ENCODE results near the gene CPM.
"Not testable (repeated sequence)": the region's sequence is repeated elsewhere in the genome, so short reads cannot be mapped to it uniquely, and the experiment has no call there.

Gene CPM

DNA sequence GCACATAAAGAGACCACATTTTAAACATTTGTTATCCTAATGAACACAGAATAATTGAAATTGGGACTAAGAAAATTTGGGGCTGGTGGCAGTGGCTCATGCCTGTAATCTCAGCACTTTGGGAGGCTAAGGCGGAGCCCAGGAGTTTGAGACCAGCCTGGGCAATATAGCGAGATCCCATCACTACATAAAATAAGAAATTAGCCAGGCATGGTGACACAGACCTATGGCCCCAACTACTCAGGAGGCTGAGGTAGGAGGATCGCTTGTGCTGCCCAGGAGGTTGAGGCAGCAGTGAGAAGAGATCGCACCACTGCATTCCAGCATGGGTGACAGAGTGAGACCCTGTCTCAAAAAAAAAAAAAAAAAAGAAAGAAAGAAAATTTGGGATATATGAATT, 59.7 kb downstream of the CPM start:
- no peak for DNase-seq

DNA sequence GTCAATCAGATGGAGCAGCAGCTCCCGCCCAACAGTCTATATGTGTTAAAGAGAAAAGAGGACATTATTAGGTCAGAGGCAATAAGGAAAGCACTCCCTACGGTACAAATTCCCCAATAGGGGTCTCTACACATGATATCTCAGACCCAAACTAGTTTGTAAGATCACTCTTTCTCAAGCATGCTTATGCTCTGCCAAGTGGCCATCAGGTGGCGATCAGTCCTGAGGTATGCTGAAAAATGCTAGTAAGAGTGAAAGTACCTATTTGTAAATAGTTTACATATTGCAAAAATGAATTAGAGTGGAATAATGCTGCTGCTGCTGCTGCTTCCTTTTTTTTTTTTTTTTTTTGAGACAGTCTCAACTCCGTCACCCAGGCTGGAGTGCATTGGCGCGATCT, 61.0 kb downstream of the CPM start:
- DNase-seq: no peak

DNA sequence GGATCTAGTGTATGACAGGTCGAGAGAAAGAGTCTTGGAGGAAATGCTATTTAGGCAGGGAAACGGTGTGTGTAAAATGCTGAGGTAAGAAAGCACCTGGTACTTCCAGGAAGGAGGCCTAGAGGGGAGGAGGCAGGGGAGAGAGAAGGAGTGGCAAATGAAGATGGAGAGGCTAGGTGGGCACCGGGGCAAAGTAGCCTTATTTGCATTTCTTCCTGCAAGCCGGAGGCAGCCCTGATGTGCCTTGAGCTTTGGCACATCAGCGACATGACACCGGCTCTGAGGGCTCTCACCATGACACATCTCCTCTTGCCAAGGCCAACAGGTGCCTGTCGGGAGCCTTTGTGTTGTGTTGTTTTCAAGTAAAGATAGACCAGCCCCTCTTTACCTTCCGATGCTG, 61.6 kb downstream of the CPM start:
- DNase-seq: no peak

DNA sequence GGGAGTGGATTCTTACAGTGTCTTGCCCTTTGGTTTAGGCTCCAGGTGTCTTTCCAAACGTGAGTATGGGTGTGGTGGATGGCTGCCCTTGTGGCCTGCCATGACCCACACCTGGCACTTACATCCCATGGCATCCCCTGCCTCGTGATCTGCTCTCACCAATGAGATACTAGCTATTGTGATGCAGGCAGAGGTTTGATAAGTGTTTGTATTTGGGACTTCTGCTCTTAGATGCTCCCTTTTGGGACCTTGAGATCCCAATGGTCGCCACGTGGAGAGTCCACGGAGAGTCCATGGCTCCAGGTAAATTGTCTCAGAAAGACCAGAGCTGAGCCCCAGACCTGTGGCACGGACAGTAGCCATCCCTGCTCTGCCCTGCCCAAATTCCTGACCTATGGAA, 62.5 kb downstream of the CPM start:
- DNase-seq: no peak

GRCh38 chr12:68870011-68870410, 63.0 kb downstream of the CPM start:
- no peak for DNase-seq

DNA sequence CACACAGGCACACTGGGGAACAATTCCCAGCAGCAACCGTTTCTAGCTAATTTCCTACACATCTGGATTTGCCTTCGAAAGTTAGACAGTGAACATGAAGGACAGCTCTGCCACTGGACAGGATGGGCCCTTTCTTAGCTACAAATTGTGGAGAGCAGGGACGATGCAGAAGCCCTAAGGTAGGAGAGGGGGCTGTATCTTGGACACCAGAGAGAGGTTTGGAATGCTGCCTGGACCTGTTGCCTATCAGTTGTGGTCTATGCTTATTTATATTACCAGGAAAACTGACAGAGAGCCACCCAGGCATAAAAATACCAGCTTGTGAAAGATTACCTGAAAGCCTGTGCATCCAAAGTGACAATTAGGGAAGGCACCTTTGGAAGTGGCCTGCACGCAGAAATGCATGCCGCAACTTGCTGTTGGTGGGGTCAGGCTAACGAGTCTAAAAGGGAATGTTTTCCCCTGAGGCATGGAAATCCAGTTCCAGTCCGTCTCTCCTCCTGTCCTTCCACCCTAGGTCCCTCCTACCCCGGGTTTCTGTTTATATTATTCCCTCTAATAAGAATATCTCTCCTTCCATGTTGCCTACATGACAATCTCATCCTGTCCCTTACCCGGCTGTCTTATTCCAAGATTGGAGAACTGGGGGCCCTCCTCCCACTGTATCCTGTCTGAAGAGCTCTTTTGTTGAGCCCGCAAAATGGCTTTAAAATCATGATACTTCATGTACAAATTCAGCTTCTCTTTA, 64.8 kb downstream of the CPM start:
- no peak for DNase-seq

DNA sequence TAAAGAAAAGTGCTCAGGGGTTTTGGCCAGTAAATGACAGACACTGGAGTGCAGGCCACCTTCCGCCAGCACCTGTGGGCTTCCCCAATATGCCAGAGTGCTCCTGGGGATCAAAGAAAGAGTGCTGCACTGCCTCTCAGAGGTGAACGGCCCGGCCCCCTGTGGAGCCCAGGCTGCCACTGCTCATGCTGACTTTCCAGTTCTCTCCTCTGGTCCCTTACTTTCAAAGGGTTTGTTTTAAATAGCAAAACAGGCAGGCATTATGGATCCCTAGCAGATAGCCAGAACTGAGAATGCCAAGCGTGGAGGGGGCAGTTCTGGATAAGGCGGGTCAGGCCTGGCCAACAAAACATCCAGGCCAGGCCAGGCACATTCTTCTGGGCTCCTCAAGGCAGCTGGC, 65.4 kb downstream of the CPM start:
- no peak for DNase-seq

GRCh38 chr12:68866950-68867349, 66.0 kb downstream of the CPM start:
- DNase-seq: no peak

DNA sequence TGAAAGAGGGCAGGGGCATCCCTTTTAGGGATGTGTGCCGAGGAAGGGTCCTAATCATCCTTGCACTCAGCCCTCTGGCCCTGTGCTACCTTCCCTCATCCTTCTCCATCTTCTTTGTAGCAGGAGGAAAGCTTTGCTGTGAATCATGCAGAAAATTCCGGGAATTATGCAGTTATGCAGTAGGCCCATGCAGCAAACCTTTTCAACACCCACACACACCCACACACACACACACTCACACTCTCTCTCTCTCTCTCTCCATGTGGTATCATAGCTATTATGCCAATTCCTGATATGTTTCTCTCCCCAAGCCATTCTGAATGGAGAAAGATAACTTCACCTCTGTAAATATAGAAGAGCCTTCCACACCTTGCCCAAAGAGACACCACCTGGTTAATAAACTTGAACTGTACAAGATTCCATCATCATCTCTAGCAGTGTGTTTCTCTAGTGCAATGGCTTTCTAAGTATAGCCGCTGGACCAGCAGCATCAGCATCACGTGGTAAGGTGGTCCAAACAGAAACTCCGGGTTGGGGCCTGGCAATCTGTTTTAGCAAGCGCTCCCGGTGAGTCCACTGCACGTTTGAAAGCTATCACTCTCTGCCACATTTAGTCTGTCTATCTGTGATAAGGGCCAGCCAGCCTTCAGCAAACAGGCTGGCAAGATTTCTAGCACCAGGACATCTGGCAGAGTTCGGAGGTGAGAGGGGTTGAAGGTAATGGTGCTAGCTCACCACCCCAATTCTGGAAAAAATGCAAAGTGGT, 67.4 kb downstream of the CPM start:
- no peak for DNase-seq

- DNase-seq: no peak
Observed at GRCh38 chr12:68864604-68865003, 68.4 kb downstream of the CPM start.

- DNase-seq: not testable (repeated sequence)
Observed at GRCh38 chr12:68863886-68864454, 69.0 kb downstream of the CPM start.

GRCh38 chr12:68863109-68863770, 69.7 kb downstream of the CPM start:
- no peak for DNase-seq

DNA sequence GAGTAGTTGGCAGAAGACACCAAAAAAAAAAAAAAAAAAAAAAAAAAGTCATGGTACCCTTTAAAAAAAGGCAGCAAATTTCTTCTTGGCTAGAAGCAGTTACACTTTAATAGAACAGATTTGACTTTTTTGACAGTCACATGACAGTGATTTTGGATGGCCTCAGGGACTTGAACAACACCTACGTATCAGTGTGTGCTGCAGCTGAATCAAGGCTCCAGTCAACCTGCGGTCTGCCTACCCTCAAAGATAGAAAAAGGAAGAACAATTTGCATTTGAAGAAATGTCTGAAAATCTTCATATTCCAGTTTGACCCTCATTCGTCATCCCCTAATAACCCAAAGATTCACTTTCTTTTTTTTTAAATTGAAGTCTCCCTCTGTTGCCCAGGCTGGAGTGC, 71.1 kb downstream of the CPM start:
- no peak for DNase-seq

DNA sequence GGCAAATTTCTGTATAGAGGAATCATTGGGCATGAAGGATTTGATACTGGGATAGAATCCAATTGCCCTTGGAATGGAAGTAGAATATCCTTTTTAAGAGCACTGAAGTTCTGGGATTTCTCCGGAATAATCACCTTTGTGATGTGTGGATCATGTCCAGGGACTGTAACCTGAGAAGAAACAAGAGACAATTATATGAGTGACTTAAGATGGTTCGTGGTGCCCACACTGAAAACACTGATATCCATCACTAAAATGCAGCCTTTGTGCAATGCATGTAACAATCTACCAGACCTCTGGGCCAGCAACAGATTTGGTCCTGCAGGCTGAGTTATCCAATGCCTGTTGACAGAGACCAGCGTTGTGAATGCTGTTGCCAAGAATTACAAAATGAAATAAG, 76.5 kb downstream of the CPM start:
- no peak for DNase-seq

DNA sequence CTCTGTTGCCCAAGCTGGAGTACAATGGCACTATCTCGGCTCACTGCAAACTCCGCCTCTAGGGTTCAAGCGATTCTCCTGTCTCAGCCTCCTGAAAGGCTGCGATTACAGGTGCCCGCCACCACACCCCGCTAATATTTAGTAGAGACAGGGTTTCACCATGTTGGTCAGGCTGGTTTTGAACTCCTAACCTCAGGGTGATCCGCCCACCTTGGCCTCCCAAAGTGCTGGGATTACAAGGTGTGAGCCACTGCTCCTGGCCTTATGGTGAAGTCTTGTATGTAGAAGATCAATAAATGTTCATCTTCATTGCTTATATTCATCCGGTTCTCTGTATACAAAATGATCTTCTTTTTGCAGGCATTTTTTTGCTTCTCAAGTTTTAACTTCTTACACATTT, 77.2 kb downstream of the CPM start:
- no peak for DNase-seq

DNA sequence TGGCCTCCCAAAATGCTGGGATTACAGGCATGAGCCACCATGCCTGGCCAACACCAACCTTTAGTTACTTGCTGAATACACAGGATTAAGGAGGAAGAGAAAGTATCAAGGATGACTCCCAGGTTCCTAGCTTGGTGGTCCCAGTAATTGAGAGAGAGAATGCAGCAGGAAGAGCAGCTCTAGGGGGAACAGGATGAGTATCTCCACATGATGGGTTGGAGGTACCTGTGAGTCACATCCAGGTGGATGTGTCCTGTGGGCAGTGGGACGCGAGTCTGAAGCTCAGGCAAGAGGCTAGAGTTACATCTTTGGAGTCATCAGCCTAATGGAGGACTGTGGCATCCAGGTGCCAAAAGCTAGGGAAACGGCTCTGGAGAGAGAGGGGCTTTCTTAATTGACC, 77.9 kb downstream of the CPM start:
- no peak for DNase-seq

DNA sequence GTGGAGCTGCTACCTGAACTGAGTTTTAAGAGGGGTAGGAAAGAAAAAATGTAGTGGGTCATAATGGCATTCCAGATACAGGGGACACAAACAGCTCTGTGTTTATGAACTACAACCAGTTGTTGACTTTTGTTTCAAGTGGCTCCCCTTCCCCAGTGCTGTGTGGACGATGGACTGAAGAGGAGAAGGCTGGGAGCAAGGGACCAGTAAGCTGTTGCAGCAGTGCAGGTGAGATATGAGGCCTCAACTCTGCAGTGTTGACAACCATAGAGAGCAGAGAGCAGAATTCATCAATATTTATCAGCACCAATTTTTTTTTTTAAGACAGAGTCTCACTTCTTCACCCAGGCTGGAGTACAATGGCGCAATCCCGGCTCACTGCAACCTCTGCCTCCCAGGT, 78.4 kb downstream of the CPM start:
- no peak for DNase-seq

DNA sequence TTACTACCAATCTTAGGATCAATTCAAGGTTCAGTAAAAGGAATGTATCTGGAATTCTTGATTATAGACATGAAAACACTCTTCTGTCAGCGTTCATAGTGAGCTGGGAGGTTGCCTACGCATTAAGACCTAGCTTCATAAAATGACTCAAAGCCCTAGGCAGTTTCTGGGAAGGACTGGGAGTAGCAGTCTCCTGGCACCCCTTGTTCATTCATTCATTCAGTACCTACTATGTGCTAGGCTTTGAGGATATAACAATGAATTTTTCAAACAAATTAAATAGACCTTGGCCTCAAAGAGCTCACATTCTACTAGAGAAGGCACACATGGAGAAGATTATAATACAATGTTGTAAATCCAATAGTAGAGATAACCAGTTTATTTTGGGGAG, 78.9 kb downstream of the CPM start:
- DNase-seq: no peak

DNA sequence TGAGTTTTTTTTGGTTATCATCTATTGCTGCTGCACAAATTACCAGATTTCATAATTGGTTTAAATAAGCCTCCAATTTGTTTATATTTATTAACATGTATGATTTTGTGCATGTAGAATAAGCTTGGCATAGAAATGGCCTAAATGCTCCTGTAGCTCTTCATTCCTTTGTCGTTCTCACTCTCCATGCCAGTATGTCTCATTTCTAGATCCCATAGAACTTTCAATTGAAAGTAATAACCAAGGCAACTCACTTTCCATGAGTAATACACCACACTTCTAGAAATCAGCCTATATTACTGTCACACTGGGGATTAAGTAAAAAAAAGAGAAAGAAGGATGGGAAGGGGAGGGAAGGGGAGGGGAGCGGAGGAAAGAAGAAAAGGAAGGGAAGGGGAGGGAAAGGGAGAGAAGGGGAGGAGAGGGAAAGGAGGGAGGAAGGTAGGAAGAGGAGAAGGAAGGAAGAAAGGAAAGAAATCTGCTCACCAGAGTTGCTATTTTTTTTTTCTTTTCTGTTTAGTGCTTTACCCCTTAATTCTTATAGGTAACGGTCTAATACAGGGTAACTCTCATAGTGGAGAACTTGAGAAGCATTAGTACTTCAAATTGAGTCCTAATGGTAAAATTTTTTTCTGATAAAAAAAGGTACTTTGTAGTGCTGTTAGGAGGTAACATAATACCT, 79.4 kb downstream of the CPM start:
- no peak for DNase-seq

DNA sequence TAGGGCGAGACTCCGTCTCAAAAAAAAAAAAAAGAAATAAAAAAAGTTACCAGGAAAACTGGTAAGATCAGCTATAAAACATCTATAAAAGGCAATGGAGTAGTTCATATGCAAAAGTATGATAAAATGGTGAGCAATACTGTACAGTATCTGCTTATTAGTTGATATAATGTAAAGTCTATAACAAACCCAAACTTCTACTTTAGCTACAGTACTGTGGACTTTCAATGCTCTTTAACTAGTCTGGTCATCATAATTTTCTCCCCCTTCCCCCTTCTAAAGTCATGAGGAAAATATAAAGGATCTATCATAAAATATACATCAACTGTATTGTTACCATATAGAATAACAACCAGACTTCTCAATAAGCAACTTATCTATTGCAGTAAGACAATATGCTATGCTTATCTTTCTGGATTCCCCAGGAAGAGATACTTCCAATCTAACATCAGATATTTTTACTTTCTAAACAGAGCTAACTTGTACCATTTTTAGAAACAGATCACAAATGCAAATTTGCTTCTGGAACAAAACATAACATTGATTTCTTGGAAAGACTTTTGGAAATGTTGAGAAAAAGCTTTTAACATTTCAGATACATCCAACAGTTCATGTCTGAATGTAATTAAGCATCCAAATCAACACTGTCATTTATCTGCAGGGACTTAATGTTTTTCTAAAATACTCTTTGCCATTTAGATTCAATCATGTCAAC, 81.2 kb downstream of the CPM start:
- no peak for DNase-seq

DNA sequence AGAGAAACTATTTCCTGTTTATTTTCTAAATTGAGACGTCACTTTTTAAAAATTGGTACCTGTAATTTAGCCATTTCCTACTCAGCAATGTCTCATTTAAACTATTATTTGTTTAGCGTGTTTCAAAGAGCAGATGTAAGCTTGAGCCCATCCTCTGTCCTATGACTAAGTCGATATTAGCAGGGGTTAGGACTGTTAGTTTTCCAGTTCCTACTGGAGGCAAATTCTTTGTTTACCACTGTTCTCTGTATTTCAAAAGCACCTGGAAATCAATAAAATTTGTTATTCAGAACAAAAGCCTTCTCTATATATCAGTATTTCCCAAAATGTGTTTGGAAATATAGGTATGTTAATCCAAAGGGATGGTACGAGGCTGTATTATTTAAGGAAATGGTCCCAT, 82.6 kb downstream of the CPM start:
- no peak for DNase-seq

GRCh38 chr12:68846811-68847210, 86.2 kb downstream of the CPM start:
- no peak for DNase-seq
